Muscle layer of colon (tissue), 2 donors: ENCODE measurements around the gene CAPN14.

Experiments
- H3K27ac ChIP-seq: one replicate; pipeline ENCODE4 v1.7.0; 2013; ENCODE audit warnings: low read depth, mild to moderate bottlenecking, low read length, moderate library complexity
- H3K27me3 ChIP-seq, 2 donors: one replicate each; pipeline ENCODE4 v1.7.0; 2013; ENCODE audit warnings: low read length in 2 of 2, mild to moderate bottlenecking in 2 of 2; ENCODE audit not compliant: insufficient read depth in 2 of 2, control insufficient read depth in 1 of 2
- H3K36me3 ChIP-seq: one replicate; pipeline ENCODE4 v1.7.0; 2013; ENCODE audit warnings: mild to moderate bottlenecking, low read length; ENCODE audit not compliant: insufficient read depth
- H3K4me1 ChIP-seq: one replicate; pipeline ENCODE4 v1.7.0; 2013; ENCODE audit warnings: mild to moderate bottlenecking, low read length; ENCODE audit not compliant: insufficient read depth
- H3K4me3 ChIP-seq, 2 donors: one replicate each; pipeline ENCODE4 v1.7.0; 2013; ENCODE audit warnings: low read length in 2 of 2, low read depth in 1 of 2, mild to moderate bottlenecking in 1 of 2, moderate library complexity in 1 of 2
- H3K9ac ChIP-seq: one replicate; pipeline ENCODE4 v1.7.0; 2013; ENCODE audit warnings: low read length
- H3K9me3 ChIP-seq: one replicate; pipeline ENCODE4 v1.7.0; 2013; ENCODE audit warnings: mild to moderate bottlenecking, low read length
- donor health status: abdominal sarcoma.
- donor health status: Adenocarcinoma of cecum.

CAPN14 gene

DNA sequence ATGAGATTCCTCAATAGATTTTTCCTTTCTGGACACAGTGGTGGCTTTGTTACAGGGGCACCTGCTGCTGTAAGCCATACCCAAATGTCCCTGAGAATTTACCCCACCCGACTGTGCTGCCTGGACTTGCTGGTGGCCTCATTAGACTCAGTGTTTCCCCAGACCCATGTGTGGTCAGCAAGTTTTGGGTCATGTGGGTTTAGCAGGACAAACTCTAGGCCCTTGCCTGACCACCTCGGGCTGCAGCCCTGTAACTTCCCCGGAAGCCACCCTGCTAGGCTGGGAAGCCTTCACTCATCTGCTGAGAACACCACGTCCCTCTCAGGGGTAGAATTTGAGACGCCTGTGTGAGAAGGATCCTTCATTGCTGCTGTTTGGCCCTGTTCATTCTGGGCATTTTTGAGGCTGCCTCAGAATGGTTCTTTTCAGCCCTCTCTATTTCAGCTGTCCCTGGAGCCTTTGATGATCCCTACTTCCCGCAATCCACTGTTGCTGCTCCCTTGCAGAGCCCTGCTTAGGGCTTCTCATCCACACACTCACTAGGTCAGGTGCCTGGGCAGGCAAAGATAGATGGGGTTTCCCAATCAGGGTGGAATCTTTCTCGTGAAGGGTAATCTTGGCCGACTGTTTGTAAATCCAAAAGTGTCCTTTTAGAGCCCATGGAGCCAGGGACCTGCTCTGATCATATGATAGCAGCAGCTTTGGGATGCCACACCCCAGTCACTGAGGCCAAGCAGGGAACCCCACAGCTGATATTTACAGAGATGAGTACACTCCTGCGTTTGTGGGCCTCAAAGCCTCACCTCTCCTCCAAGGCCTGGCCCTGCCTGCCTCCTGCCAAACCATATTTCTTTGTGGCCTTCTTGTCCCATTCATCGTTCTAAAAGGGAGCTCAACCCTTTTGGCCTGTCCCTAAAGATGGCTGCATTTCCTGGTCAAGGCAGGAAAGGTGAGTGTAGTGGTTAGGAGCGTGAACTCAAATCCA, 23.4 kb upstream of the CAPN14 start:
- Histone ChIP-seq H3K4me1 (peaks cover 19% of the 10 kb centered on the region), H3K27me3 (no peaks in the 10 kb centered on the region), H3K4me3 (no peak overlapping the region), H3K36me3 (no peaks in the 10 kb centered on the region), H3K27ac (no peak overlapping the region), H3K9me3 (no peaks in the 10 kb centered on the region), H3K9ac (no peak overlapping the region)

- H3K9ac ChIP-seq: no peak overlapping the region
- H3K27me3 ChIP-seq: no peaks in the 10 kb centered on the region
- no peaks in the 10 kb centered on the region for H3K9me3 ChIP-seq
- H3K4me1 ChIP-seq: peaks cover 25% of the 10 kb centered on the region
- no peak overlapping the region for H3K4me3 ChIP-seq
- no peaks in the 10 kb centered on the region for H3K36me3 ChIP-seq
- H3K27ac ChIP-seq: no peak overlapping the region
Observed at GRCh38 chr2:31239593-31240177, 22.4 kb upstream of the CAPN14 start.

GRCh38 chr2:31238906-31239592, 21.7 kb upstream of the CAPN14 start:
- H3K27ac ChIP-seq: no peak overlapping the region
- H3K4me3 ChIP-seq: no peak overlapping the region
- H3K9ac ChIP-seq: no peak overlapping the region
- H3K27me3 ChIP-seq: no peaks in the 10 kb centered on the region
- no peaks in the 10 kb centered on the region for H3K9me3 ChIP-seq
- no peaks in the 10 kb centered on the region for H3K36me3 ChIP-seq
- peaks cover 26% of the 10 kb centered on the region for H3K4me1 ChIP-seq

DNA sequence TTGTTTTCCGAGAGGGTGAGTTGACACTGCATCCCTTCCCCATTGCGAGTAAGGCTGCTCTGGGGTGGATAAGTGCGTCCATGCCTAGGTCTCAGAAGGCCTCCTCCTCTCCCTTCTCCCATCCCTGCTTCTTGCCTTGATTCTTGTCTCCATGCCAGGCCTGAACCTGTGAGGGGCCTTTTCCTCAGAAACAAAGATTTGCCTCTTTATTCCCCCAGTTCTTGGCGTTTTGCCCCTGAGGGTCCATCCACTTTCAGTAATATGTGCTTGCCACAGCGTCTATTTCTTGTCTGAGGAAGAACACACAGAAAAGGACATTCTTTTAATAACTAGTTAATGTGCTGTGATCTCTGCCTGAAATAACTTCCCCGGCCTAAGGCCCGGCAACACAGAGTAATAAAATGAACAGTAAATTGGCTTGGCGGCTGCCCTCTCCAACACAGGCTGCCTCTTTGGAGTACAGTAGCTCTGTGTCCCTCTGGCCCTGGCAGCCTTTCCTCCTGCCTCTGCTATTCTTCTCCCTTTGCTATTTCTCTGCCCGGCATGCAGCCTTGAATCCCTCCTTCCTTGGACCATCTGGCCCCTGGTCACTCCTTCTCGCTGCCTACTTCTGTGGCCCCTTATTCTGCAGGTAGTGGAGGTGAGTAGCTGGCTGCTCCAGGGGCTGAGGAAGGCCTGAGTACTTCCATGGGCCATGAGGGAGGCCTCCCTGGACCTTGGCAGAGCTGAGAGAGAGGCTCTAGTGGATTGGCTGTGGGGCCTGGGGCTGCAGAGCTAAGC, 21.0 kb upstream of the CAPN14 start:
- no peak overlapping the region for H3K4me3 ChIP-seq

GRCh38 chr2:31237348-31238017, 20.2 kb upstream of the CAPN14 start:
- H3K9ac ChIP-seq: no peak overlapping the region
- no peak overlapping the region for H3K4me3 ChIP-seq
- no peaks in the 10 kb centered on the region for H3K27me3 ChIP-seq
- no peaks in the 10 kb centered on the region for H3K9me3 ChIP-seq
- H3K27ac ChIP-seq: no peak overlapping the region
- H3K36me3 ChIP-seq: no peaks in the 10 kb centered on the region
- peaks cover 26% of the 10 kb centered on the region for H3K4me1 ChIP-seq

More for the DNA sequence above, 21.0 kb upstream of the CAPN14 start:
- Histone ChIP-seq H3K9me3 (no peaks in the 10 kb centered on the region), H3K27me3 (no peaks in the 10 kb centered on the region), H3K36me3 (no peaks in the 10 kb centered on the region), H3K9ac (no peak overlapping the region), H3K27ac (no peak overlapping the region), H3K4me1 (peaks cover 26% of the 10 kb centered on the region)

DNA sequence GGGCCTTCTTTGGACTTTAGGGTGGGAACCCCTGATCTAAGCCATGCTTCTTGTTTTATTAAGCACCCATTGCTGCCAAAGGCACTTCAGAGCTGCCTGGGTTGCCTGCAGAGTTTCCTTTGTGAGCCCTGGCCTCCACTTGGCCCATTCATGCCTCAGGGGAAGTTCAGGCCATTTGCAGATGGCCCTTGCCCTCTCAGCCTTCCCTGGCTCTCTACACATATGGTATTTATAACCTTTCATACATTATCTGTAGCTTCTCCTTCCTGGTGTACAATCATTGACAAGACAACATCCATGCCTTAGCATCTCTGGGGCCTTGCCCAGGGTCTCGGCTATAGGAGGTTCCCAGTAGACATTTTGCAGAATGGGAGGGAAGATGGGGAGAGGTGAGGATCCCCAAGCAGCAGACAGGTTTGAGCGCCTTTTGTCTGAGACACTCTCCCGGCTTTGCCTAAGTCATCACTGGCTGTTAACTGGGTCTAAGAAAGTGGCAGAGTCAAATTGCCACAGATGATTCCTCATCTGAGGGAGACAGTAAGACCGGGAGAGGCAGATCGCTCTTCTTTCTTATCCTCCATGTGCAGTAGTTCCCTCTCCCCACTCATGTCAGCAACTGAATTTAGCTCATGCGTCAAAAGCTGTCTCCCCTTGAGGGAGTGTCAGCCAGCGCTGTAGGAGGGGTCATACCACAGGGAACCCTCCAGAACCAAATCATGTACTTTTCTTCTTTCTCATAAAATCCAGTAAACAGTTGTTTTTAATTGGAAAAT, 19.3 kb upstream of the CAPN14 start:
- Histone ChIP-seq H3K4me3 (no peak overlapping the region), H3K9me3 (no peaks in the 10 kb centered on the region), H3K27ac (no peak overlapping the region), H3K9ac (no peak overlapping the region), H3K27me3 (no peaks in the 10 kb centered on the region), H3K4me1 (peaks cover 26% of the 10 kb centered on the region), H3K36me3 (no peaks in the 10 kb centered on the region)

DNA sequence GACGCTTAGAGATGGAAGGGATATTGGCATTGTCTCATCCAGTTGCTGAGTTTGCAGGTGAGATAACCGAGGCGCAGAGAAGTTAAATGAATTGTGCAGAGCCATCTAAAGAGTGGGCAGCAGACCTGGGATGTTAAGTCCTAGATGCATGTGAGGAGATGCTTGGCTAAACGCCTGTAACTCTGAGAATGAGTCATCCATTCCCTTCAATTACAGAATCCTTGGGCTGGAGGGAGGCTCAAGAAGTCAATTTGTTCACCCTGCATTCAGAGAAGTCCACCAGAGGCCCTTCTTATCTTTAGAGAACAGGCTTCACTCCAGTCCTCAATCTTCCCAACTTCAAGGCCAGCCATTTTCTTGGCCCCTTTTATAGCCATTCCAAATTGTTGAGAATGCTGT, 18.2 kb upstream of the CAPN14 start:
- Histone ChIP-seq H3K4me1 (peaks cover 26% of the 10 kb centered on the region), H3K4me3 (no peak overlapping the region)

DNA sequence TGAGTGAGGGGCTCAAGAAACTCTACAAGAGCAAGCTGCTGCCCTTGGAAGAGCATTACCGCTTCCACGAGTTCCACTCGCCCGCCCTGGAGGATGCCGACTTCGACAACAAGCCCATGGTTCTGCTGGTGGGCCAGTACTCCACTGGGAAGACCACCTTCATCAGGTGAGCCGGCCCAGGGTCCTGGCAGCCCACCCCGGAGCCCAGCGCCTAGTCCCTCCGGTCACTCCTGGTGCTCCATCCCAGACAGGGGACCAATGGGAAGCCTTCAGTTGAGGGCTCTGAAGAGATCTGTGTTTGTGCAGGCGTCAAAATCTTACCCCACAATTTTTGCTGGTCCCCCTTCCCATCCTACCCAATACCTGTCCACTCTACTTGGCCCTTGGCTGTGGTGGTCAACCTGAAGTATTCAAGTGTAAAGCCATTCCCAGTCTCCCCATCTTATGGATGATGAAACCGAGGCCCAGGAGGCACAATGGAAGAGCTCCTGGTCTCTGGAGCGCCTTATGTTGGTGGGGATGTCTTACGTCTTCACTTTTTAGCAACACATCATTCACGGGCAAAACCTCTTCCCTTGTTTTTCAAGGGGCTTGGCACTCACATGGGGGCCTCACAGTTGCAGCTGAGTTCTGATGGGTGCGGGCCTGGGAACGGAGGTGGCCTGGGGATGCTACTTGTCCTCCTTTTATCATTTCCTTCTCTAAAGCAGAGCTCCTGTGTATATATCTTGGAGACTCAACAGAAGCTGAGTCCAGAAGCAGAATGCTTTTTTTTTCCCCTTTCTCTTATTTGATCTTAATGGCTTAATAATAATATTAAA, 17.6 kb upstream of the CAPN14 start:
- Histone ChIP-seq H3K27me3 (no peaks in the 10 kb centered on the region), H3K4me1 (peaks cover 26% of the 10 kb centered on the region), H3K36me3 (no peaks in the 10 kb centered on the region), H3K9me3 (no peaks in the 10 kb centered on the region), H3K9ac (no peak overlapping the region), H3K27ac (no peak overlapping the region), H3K4me3 (peak overlapping the region; percentile 33 to 68)

More for the DNA sequence above, 18.2 kb upstream of the CAPN14 start:
- no peaks in the 10 kb centered on the region for H3K9me3 ChIP-seq
- no peaks in the 10 kb centered on the region for H3K27me3 ChIP-seq
- H3K9ac ChIP-seq: no peak overlapping the region
- H3K27ac ChIP-seq: no peak overlapping the region
- H3K36me3 ChIP-seq: no peaks in the 10 kb centered on the region

GRCh38 chr2:31233741-31234682, 16.7 kb upstream of the CAPN14 start, which contains the start of gene EHD3:
Gene EHD3, plus strand, starts transcription at chr2:31234152. Its CDS starts 470 bp downstream, at chr2:31234622.
- no peaks in the 10 kb centered on the region for H3K9me3 ChIP-seq
- peak within 1 kb of the TSS; percentile 33 to 68 for H3K4me3 ChIP-seq
- no peak within 1 kb of the TSS for H3K27ac ChIP-seq
- no peaks in the 10 kb centered on the region for H3K36me3 ChIP-seq
- peaks cover 19% of the 10 kb centered on the region for H3K4me1 ChIP-seq
- H3K27me3 ChIP-seq: no peaks in the 10 kb centered on the region
- no peak within 1 kb of the TSS for H3K9ac ChIP-seq
